H1 (cell line): ENCODE data around the gene TUBA1A. TPM values are rescaled to one million over a fixed set of nuclear protein-coding genes. Genes with fewer than 3 reads are reported as not detected.

Experiments used
- CTCF ChIA-PET: fragments of 300-600 bp; sonication (Branson Sonifier 250); formaldehyde crosslinking; loops from one replicate; lab custom pipeline; 2021; ENCODE audit not compliant: partially characterized antibody; lab: Charles Lee
- POLR2A ChIA-PET: fragments of 300-600 bp; sonication (Branson Sonifier 250); formaldehyde crosslinking; loops from one replicate; lab custom pipeline; 2021; ENCODE audit warnings: inconsistent platforms; ENCODE audit not compliant: partially characterized antibody; lab: Charles Lee
- DNase-seq, 2 experiments: peaks; one replicate each; pipeline versions ENCODE4 v3.0.0 to v3.0.0-alpha.2; 2010 to 2022; ENCODE audit warnings: low spot score in 2 of 2, low read depth in 1 of 2, mixed read lengths in 1 of 2
- FAIRE-seq: peaks from 2 replicates; lab custom pipeline; 2011; peaks lifted over from hg19 to GRCh38; lab: Jason Lieb, UNC
- H2AFZ ChIP-seq: 2 replicates; pipeline ENCODE4 v1.8.1; 2012; ENCODE audit warnings: low read length, inconsistent platforms
- H2AK5ac ChIP-seq: 2 replicates; pipeline ENCODE4 v1.6.1; 2013; ENCODE audit warnings: low read depth, low read length
- H2BK120ac ChIP-seq: replicated peaks from 2 replicates; pipeline ENCODE3; 2013; ENCODE audit warnings: low read depth, low read length, inconsistent platforms
- H2BK12ac ChIP-seq: 2 replicates; pipeline ENCODE4 v1.6.1; 2013; ENCODE audit warnings: low read depth, low read length
- H2BK15ac ChIP-seq: 2 replicates; pipeline ENCODE4 v1.6.1; 2013; ENCODE audit warnings: low read length
- H2BK20ac ChIP-seq: 2 replicates; pipeline ENCODE4 v1.6.1; 2013; ENCODE audit warnings: low read length
- H2BK5ac ChIP-seq: 2 replicates; pipeline ENCODE4 v1.6.1; 2013; ENCODE audit warnings: low read depth, low read length
- H3K14ac ChIP-seq: 2 replicates; pipeline ENCODE4 v1.6.1; 2013; ENCODE audit warnings: inconsistent platforms; ENCODE audit not compliant: insufficient read length
- H3K18ac ChIP-seq: 2 replicates; pipeline ENCODE4 v1.6.1; 2013; ENCODE audit warnings: low read length; ENCODE audit errors: extremely low read depth
- H3K23ac ChIP-seq: 2 replicates; pipeline ENCODE4 v1.6.1; 2013; ENCODE audit warnings: inconsistent platforms; ENCODE audit not compliant: insufficient read length
- H3K23me2 ChIP-seq: 2 replicates; pipeline ENCODE4 v1.6.1; 2013; ENCODE audit warnings: low read depth, low read length
- H3K27ac ChIP-seq: 2 replicates; pipeline ENCODE4 v1.6.1; 2011; ENCODE audit warnings: low read depth, low read length, inconsistent platforms
- H3K27me3 ChIP-seq, 4 experiments: replicated peaks in 1 of 4; 1 replicate in 1 of 4; 2 replicates in 3 of 4; pipeline versions ENCODE4 v1.6.1 to v1.8.1; 2011 to 2013; ENCODE audit warnings: low read length in 3 of 4, mild to moderate bottlenecking in 3 of 4, inconsistent platforms in 2 of 4, mixed read lengths in 2 of 4, moderate library complexity in 1 of 4; ENCODE audit not compliant: control insufficient read depth in 3 of 4, insufficient read depth in 3 of 4; ENCODE audit errors: extremely low read depth in 1 of 4
- H3K36me3 ChIP-seq, 4 experiments: 2 replicates each; pipeline versions ENCODE4 v1.6.1 to v1.8.1; 2011 to 2013; ENCODE audit warnings: mild to moderate bottlenecking in 4 of 4, low read length in 3 of 4, moderate library complexity in 2 of 4, control low read depth in 1 of 4, inconsistent platforms in 1 of 4; ENCODE audit not compliant: insufficient read depth in 4 of 4, control insufficient read depth in 2 of 4
- H3K4ac ChIP-seq: replicated peaks from 2 replicates; pipeline ENCODE3; 2013; ENCODE audit warnings: low read length, low read depth, mixed read lengths, inconsistent platforms; ENCODE audit not compliant: insufficient read length
- H3K4me1 ChIP-seq, 4 experiments: replicated peaks in 1 of 4; 1 replicate in 1 of 4; 2 replicates in 3 of 4; pipeline versions ENCODE4 v1.6.1 to v1.8.1; 2011 to 2013; ENCODE audit warnings: low read length in 3 of 4, inconsistent platforms in 2 of 4, mixed read lengths in 1 of 4; ENCODE audit not compliant: insufficient read depth in 4 of 4, control insufficient read depth in 3 of 4
- H3K4me2 ChIP-seq, 2 experiments: 2 replicates each; pipeline versions ENCODE4 v1.6.1 to v1.8.1; 2011 to 2013; ENCODE audit warnings: low read depth in 2 of 2, low read length in 2 of 2, control low read depth in 1 of 2, inconsistent platforms in 1 of 2, mild to moderate bottlenecking in 1 of 2; ENCODE audit not compliant: insufficient read depth in 1 of 2
- H3K4me3 ChIP-seq, 4 experiments: fragments of 200-600, 300-600 bp in 1 of 4; sonication (generic), shearing (Covaris generic), sonication (Bioruptor Twin) in 1 of 4; 2 replicates each; pipeline versions ENCODE4 v1.5.1 to v1.8.1; 2011 to 2016; ENCODE audit warnings: low read length in 4 of 4, low read depth in 3 of 4, control low read depth in 2 of 4, inconsistent platforms in 2 of 4, mild to moderate bottlenecking in 2 of 4, mixed read lengths in 1 of 4, moderate library complexity in 1 of 4; ENCODE audit not compliant: insufficient read depth in 2 of 4; ENCODE audit errors: extremely low read depth in 1 of 4
- H3K56ac ChIP-seq: replicated peaks from 2 replicates; pipeline ENCODE3; 2013; ENCODE audit warnings: low read depth, mild to moderate bottlenecking, mixed read lengths, low read length, inconsistent platforms; ENCODE audit not compliant: insufficient read length
- H3K79me1 ChIP-seq: 2 replicates; pipeline ENCODE4 v1.6.1; 2013; ENCODE audit warnings: low read depth, low read length, control low read depth
- H3K79me2 ChIP-seq, 2 experiments: 2 replicates each; pipeline versions ENCODE4 v1.6.1 to v1.8.1; 2012 to 2013; ENCODE audit warnings: low read length in 2 of 2, mild to moderate bottlenecking in 2 of 2, inconsistent platforms in 1 of 2; ENCODE audit not compliant: insufficient read depth in 2 of 2, control insufficient read depth in 1 of 2
- H3K9ac ChIP-seq, 4 experiments: replicated peaks in 1 of 4; 1 replicate in 1 of 4; 2 replicates in 3 of 4; pipeline versions ENCODE4 v1.6.1 to v1.8.1; 2011 to 2013; ENCODE audit warnings: low read depth in 3 of 4, low read length in 3 of 4, control low read depth in 2 of 4, mild to moderate bottlenecking in 2 of 4, moderate library complexity in 2 of 4, inconsistent platforms in 1 of 4; ENCODE audit errors: extremely low read depth in 1 of 4
- H3K9me3 ChIP-seq, 2 experiments: 2 replicates each; pipeline versions ENCODE4 v1.6.1 to v1.8.1; 2012 to 2013; ENCODE audit warnings: mild to moderate bottlenecking in 2 of 2, moderate library complexity in 2 of 2, control low read depth in 1 of 2, inconsistent platforms in 1 of 2, low read depth in 1 of 2, low read length in 1 of 2, mixed read lengths in 1 of 2; ENCODE audit not compliant: insufficient read depth in 2 of 2
- H4K20me1 ChIP-seq, 2 experiments: replicated peaks in 1 of 2; 2 replicates each; pipeline versions ENCODE3 to v1.8.1; 2011 to 2013; ENCODE audit warnings: inconsistent platforms in 2 of 2, low read length in 2 of 2, mild to moderate bottlenecking in 1 of 2; ENCODE audit not compliant: insufficient read depth in 2 of 2, control insufficient read depth in 1 of 2
- H4K5ac ChIP-seq: 2 replicates; pipeline ENCODE4 v1.6.1; 2013; ENCODE audit warnings: low read length, low read depth, mixed read lengths, inconsistent platforms; ENCODE audit not compliant: insufficient read length
- H4K8ac ChIP-seq: 2 replicates; pipeline ENCODE4 v1.8.0; 2013; ENCODE audit warnings: mild to moderate bottlenecking, moderate library complexity, low read length, inconsistent platforms; ENCODE audit not compliant: insufficient read depth; ENCODE audit errors: extremely low read depth
- H4K91ac ChIP-seq: replicated peaks from 2 replicates; pipeline ENCODE3; 2013; ENCODE audit warnings: low read length, mixed read lengths, inconsistent platforms; ENCODE audit not compliant: insufficient read length
- CTBP2 ChIP-seq: IDR thresholded peaks from 2 replicates; pipeline ENCODE4 v1.7.0; 2011; ENCODE audit warnings: borderline replicate concordance, mild to moderate bottlenecking, moderate library complexity, mixed read lengths, low read length; ENCODE audit not compliant: insufficient read depth, insufficient read length
- GABPA ChIP-seq: IDR thresholded peaks from 2 replicates; pipeline ENCODE4 v1.6.1; 2011; ENCODE audit warnings: mild to moderate bottlenecking, low read length, moderate library complexity, borderline replicate concordance; ENCODE audit not compliant: insufficient read depth
- JUN ChIP-seq: IDR thresholded peaks from 2 replicates; pipeline ENCODE4 v1.6.1; 2011; ENCODE audit warnings: low read depth, mild to moderate bottlenecking, improper control_type of control experiment, low read length
- JUND ChIP-seq: IDR thresholded peaks from 2 replicates; pipeline ENCODE4 v1.6.1; 2011; ENCODE audit warnings: mild to moderate bottlenecking, improper control_type of control experiment, low read length
- KDM4A ChIP-seq: IDR thresholded peaks from one replicate; pipeline ENCODE4 v1.7.1; 2012; ENCODE audit warnings: low read depth, mild to moderate bottlenecking, moderate library complexity, low read length, inconsistent platforms; ENCODE audit not compliant: severe bottlenecking
- RAD21 ChIP-seq, 2 experiments: IDR thresholded peaks in 1 of 2; conservative IDR thresholded peaks in 1 of 2; 2 replicates each; pipeline ENCODE4 v1.6.1; 2011; ENCODE audit warnings: low read depth in 2 of 2, low read length in 2 of 2, improper control_type of control experiment in 1 of 2, inconsistent platforms in 1 of 2, mild to moderate bottlenecking in 1 of 2, moderate library complexity in 1 of 2
- SUZ12 ChIP-seq: fragments of 200-600 bp; sonication (generic); IDR thresholded peaks from 2 replicates; pipeline ENCODE4 v1.6.1; 2012; ENCODE audit warnings: mild to moderate bottlenecking, inconsistent platforms, low read length, moderate library complexity, mixed read lengths
- TAF1 ChIP-seq: IDR thresholded peaks from 2 replicates; pipeline ENCODE4 v1.6.1; 2011; ENCODE audit warnings: mild to moderate bottlenecking, low read depth, low read length
- WGBS, 2 experiments: shearing (Covaris generic) in 1 of 2; methylation state at CpG; one replicate each; pipeline versions ENCODE4 v1.1.6 to v1.1.7; 2013 to 2015; ENCODE audit warnings: low lambda C conversion rate in 2 of 2, mixed read lengths in 2 of 2, inconsistent platforms in 1 of 2, low coverage in 1 of 2, missing lambda C conversion rate in 1 of 2; ENCODE audit not compliant: insufficient replicate concordance in 2 of 2, insufficient coverage in 1 of 2, insufficient read length in 1 of 2; ENCODE audit errors: extremely low coverage in 1 of 2, missing lambda C conversion rate in 1 of 2; 5-methylcytosine and 5-hydroxymethylcytosine counted together
- polyA plus RNA-seq, 7 experiments: library from polyadenylated mRNA; depleted of rRNA in 3 of 7; stranded (reverse) in 5 of 7; unstranded in 2 of 7; fragments of >200 nt in 5 of 7; fragments of 200-250 nt in 2 of 7; gene quantifications; 1 replicate in 5 of 7; 2 replicates in 1 of 7; 4 replicates in 1 of 7; pipeline versions ENCODE4 v1.2.1 to v1.2.3, GENCODE V29; 2011 to 2013; ENCODE audit warnings: missing spikeins in 2 of 7, mixed read lengths in 2 of 7
- total RNA-seq: library from RNA; stranded (reverse); fragmentation: NEBNext Ultra II Directional; extraction: Animal tissue kit (Norgen Biotek cat#: 25700); gene quantifications from 2 replicates; pipeline ENCODE4 v1.2.1, GENCODE V29; 2021
- TF ChIP-seq, protein P1 (sequence below): IDR thresholded peaks from 2 replicates; pipeline ENCODE4 v1.6.1; 2011; ENCODE audit warnings: low read depth, mild to moderate bottlenecking, low read length; ENCODE audit not compliant: insufficient read depth

Gene TUBA1A
- total and polyA plus RNA-seq, 2 of the 8 experiments (the other 6 are each of a cell fraction or from before 2014, with no cell fraction given): 283 to 1,018 TPM

DNA sequence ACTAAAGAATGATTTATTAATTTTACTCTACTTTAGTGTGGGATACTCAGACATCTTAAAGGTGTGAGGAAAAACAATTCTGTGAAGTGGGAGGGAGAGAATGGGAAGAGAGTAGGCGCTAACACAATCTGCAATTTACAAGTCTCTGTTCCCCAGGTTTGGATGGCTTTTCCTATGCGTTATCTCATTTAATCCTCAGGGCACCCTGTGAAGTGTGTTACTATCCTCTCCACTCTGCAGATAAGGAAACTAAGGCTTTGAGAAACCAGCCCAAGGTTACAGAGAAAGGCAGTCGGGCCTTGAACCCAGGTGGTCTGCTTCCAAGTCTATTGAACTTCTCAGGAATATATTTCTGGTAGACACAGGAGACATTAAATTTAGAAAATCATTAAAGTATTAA is 39.8 kb upstream of the TUBA1A start:
- Histone ChIP-seq H3K23ac (no peak overlapping the region), H3K36me3 (no peaks in the 10 kb centered on the region), H3K4ac (no peak overlapping the region), H2BK12ac (no peak overlapping the region), H2BK5ac (no peak overlapping the region), H3K79me2 (no peaks in the 10 kb centered on the region), H3K4me2 (no peak overlapping the region), H4K8ac (no peak overlapping the region), H2BK15ac (no peak overlapping the region), H2BK120ac (no peak overlapping the region), H2AFZ (no peak overlapping the region), H2AK5ac (no peak overlapping the region), H3K23me2 (no peaks in the 10 kb centered on the region), H3K18ac (no peak overlapping the region), H4K91ac (no peak overlapping the region), H3K14ac (no peak overlapping the region), H3K56ac (no peak overlapping the region), H3K4me3 (no peak overlapping the region), H2BK20ac (no peak overlapping the region)
- FAIRE-seq: no peak
- WGBS, 2 experiments: 80% methylated on average over 3 of the region's 3 CpGs; no CpG with 5 or more reads in 1 of the 2 experiments
- POLR2A ChIA-PET: no interaction called here
- DNase-seq: no peak
- no peak for TF ChIP-seq JUND
- TF ChIP-seq SUZ12: no peak
- TF ChIP-seq KDM4A: no peak
- TF ChIP-seq GABPA: no peak
- no peak for TF ChIP-seq RAD21 (IDR thresholded peaks at IDR 0.05 in 1 of 2, conservative IDR thresholded peaks at IDR 0.05 in 1 of 2; ENCODE audit: low read depth in 2 of 2, low read length in 2 of 2)
- no peak for TF ChIP-seq TAF1
- TF ChIP-seq, protein P1, sequence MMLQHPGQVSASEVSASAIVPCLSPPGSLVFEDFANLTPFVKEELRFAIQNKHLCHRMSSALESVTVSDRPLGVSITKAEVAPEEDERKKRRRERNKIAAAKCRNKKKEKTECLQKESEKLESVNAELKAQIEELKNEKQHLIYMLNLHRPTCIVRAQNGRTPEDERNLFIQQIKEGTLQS: no peak
- TF ChIP-seq JUN: no peak
- TF ChIP-seq CTBP2: no peak
- TF ChIP-seq, all 59 proteins: peak for 0
- no peaks in the 10 kb centered on the region for H3K79me1 ChIP-seq
- CTCF ChIA-PET: no interaction called here
- H3K4me1 ChIP-seq: peaks cover under 1 to 9% (median 6%) of the 10 kb centered on the region in 4 experiments
- H4K20me1 ChIP-seq: no peaks in the 10 kb centered on the region
- H3K9me3 ChIP-seq: no peaks in the 10 kb centered on the region
- no peak overlapping the region for H4K5ac ChIP-seq
- H3K27ac ChIP-seq: no peak overlapping the region
- peaks cover 0 to 2% (median 0%) of the 10 kb centered on the region in 4 experiments; a peak in 2 of 7 replicates for H3K27me3 ChIP-seq
- H3K9ac ChIP-seq: no peak overlapping the region
